GM21786 (cell line): ENCODE results near the gene MBD3L4.
"Not testable (repeated sequence)": the region's sequence is repeated elsewhere in the genome, so short reads cannot be mapped to it uniquely, and the experiment has no call there.

Source experiments
- ATAC-seq: cut with Tn5 transposase; IDR thresholded peaks from one replicate; pipeline ENCODE4 v1.9.1; 2021; ENCODE audit not compliant: unreplicated experiment

The MBD3L4 gene

GRCh38 chr19:7040079-7040478 lies at the start of gene MBD3L4:
TSS of gene MBD3L4 (minus strand) at chr19:7040179. CDS start at chr19:7040144, 35 bp downstream.
- not testable (repeated sequence) for ATAC-seq

GRCh38 chr19:7088999-7089398 lies 49.0 kb upstream of the MBD3L4 start:
- no peak for ATAC-seq

- ATAC-seq, result no peak
These were observed 43.3 kb upstream of the MBD3L4 start for GRCh38 chr19:7083076-7083956.

GRCh38 chr19:7078008-7078407 lies 38.0 kb upstream of the MBD3L4 start:
- ATAC-seq, result no peak

- ATAC-seq, result no peak
These were observed 36.2 kb upstream of the MBD3L4 start for GRCh38 chr19:7076151-7076550.

- no peak for ATAC-seq
These were observed 34.8 kb upstream of the MBD3L4 start for GRCh38 chr19:7074705-7075282.

GRCh38 chr19:7072541-7072940 lies 32.6 kb upstream of the MBD3L4 start:
- no peak for ATAC-seq

GRCh38 chr19:7069904-7070226 lies 29.9 kb upstream of the MBD3L4 start:
- no peak for ATAC-seq

- peak; percentile 92 for ATAC-seq
These were observed 29.3 kb upstream of the MBD3L4 start, which contains the start of gene ZNF557 for GRCh38 chr19:7069042-7069903. TSS of gene ZNF557 (plus strand) at chr19:7069703. CDS start at chr19:7075075, 5,372 bp downstream.

- ATAC-seq, result no peak
These were observed 28.6 kb upstream of the MBD3L4 start for GRCh38 chr19:7068599-7068998.

- ATAC-seq, result no peak
These were observed 27.7 kb upstream of the MBD3L4 start for GRCh38 chr19:7067716-7068115.

GRCh38 chr19:7067122-7067521 lies 27.1 kb upstream of the MBD3L4 start:
- ATAC-seq, result not testable (repeated sequence)

GRCh38 chr19:7063764-7064418 lies 23.9 kb upstream of the MBD3L4 start:
- no peak for ATAC-seq

GRCh38 chr19:7063339-7063738 lies 23.4 kb upstream of the MBD3L4 start:
- no peak for ATAC-seq

- ATAC-seq, result not testable (repeated sequence)
These were observed 20.0 kb upstream of the MBD3L4 start for GRCh38 chr19:7059977-7060376.

- not testable (repeated sequence) for ATAC-seq
These were observed 18.6 kb upstream of the MBD3L4 start, which contains the start of gene MBD3L3 for GRCh38 chr19:7058576-7058975. TSS of gene MBD3L3 (minus strand) at chr19:7058676. CDS start at chr19:7058605, 71 bp downstream.

GRCh38 chr19:7056371-7056770 lies 16.4 kb upstream of the MBD3L4 start:
- not testable (repeated sequence) for ATAC-seq

GRCh38 chr19:7055679-7056078 lies 15.7 kb upstream of the MBD3L4 start:
- ATAC-seq, result not testable (repeated sequence)

GRCh38 chr19:7054635-7055368 lies 14.8 kb upstream of the MBD3L4 start:
- not testable (repeated sequence) for ATAC-seq

GRCh38 chr19:7052896-7053295 lies 12.9 kb upstream of the MBD3L4 start:
- ATAC-seq, result not testable (repeated sequence)
